Stimulated activated CD4-positive, alpha-beta T cell treated with anti-CD3 and anti-CD28 coated beads, Interleukin-1b, Interleukin-23, amount 100 ng/mL, for 1 hour (primary cell): ENCODE results near the gene TERC.
"Not testable (repeated sequence)": the region's sequence is repeated elsewhere in the genome, so short reads cannot be mapped to it uniquely, and the experiment has no call there.

Experiments
- DNase-seq, 2 donors: peaks; one replicate each; pipeline ENCODE4 v3.0.0-alpha.2; 2020; ENCODE audit warnings: low read depth in 2 of 2

Gene TERC

DNA sequence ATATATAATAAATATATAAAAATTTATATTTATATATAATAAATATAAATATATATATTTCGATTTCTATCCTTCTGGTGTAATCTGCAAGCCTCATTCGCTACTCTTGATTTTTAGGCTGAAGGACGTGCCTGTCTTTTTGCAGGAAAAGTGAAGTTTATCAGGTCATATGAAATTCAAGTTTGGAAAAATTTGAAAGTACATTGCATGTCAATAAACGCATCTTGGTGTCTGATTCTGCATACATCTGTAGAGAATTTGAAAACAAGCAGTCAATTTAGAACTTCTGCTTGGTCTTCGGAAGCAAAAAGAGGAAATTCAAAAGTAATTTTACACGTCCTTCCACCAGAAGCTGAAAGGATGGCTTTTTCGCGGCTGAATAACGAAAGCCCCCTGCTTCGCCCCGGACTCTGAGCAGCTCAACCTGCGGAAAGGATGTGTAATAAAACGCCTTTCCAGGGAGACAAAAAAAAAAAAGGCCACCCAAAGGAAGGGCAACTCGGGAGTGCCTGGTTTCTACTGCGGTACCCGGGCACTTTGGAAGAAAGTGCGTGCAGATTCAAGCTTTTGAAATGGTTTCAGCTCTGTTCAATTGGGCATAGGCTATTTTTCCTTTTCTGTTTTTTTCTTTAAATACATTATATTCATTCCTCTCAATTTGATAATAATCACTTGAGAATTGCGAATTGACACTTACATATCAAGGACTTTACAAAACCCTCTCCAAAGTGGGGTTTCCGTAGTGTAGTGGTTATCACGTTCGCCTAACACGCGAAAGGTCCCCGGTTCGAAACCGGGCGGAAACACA lies 6.8 kb upstream of the TERC start:
- DNase-seq = peak in 1 of 2 donors; percentile 33

GRCh38 chr3:169769287-169770181 lies 4.7 kb upstream of the TERC start, which contains the start of gene ACTRT3:
Gene ACTRT3, minus strand, starts transcription at chr3:169769561. Its CDS starts 41 bp downstream, at chr3:169769520.
- DNase-seq = peak; percentile 27 to 41

GRCh38 chr3:169764312-169764881 lies 463 bp downstream of the TERC start:
- DNase-seq = no peak

GRCh38 chr3:169760479-169760878 lies 4.4 kb downstream of the TERC start:
- no peak for DNase-seq

GRCh38 chr3:169759256-169759655 lies 5.6 kb downstream of the TERC start:
- DNase-seq = no peak

GRCh38 chr3:169758359-169758994 lies 6.4 kb downstream of the TERC start:
- DNase-seq = no peak

- DNase-seq = no peak
These were observed 9.4 kb downstream of the TERC start for GRCh38 chr3:169755488-169755887.

DNA sequence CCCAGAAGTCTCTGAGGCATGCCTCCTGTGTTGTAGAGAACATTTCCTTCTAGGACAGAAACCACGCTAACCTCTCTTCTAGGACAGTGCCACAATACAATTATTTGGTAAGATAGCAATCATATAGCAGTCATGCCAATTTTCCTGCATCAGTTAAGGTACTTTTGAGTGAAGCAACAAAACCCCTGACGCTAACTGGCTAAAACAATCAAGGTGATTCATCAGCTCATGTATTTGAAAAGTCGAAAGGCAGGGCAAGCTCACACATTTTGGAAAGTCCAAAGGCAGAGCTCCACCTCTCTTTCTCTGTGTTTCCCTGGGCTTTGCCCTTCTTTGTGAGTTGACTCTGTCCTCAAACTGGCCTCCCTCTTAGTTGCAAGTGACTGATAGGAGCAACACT lies 10.1 kb downstream of the TERC start:
- no peak for DNase-seq

DNA sequence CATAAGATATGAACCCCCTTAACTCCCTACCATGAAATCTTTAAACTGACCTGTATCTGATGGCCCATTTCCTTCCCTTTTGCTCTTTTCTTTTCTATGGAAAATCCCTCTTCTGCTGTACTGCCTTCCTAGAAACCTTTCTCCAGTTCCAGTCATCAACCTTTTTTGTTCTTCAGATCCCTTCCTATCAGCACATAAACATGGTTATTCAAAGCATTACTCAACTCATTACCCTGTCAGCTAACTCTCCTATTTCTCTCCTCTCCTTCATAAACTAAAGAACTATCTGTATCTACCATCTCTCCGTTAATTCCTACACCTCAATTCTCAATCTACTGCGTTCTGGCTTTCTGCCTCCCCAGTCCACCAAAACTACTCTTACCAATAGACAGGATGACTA lies 13.0 kb downstream of the TERC start:
- no peak for DNase-seq

- DNase-seq = no peak
These were observed 14.2 kb downstream of the TERC start for GRCh38 chr3:169750665-169751064.

- DNase-seq = no peak
These were observed 16.2 kb downstream of the TERC start for GRCh38 chr3:169748670-169749069.

- no peak for DNase-seq
These were observed 17.9 kb downstream of the TERC start for GRCh38 chr3:169746924-169747323.

- no peak for DNase-seq
These were observed 20.4 kb downstream of the TERC start for GRCh38 chr3:169744366-169745054.

GRCh38 chr3:169739067-169739466 lies 25.8 kb downstream of the TERC start:
- DNase-seq = no peak

DNA sequence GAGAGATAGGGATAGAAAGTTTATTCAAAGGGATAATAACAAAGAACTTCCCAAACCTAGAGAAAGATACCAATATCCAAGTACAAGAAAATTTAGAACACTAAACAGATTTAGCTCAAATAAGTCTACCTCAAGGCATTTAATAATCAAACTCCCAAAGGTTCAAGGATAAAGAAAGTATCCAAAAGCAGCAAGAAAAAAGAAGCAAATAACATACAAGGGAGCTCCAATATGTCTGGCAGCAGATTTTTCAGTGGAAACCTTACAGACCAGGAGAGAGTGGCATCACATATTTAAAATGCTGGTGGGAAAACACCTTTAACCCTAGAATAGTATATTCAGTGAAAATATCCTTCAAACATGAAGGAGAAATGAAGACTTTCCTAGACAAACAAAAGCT lies 33.0 kb downstream of the TERC start:
- not testable (repeated sequence) for DNase-seq

DNA sequence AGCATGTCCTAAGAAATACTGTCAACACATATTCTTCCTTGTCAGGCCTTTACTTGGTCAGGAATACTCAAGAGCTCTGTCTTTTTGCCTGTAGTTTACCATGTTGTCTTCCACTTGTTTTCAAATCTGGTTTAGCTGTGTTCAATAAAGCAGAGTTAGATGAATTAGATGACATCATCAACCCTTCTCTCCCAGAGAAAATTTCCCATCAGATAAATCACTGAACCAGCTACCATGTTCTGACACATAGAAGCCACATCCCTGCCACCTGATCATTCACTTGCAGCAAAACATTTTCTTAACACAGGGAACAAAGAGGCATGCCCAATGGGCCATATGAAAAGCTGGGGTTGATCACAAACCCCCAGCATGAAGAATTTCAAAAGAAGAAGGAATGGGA lies 42.1 kb downstream of the TERC start:
- no peak for DNase-seq

DNA sequence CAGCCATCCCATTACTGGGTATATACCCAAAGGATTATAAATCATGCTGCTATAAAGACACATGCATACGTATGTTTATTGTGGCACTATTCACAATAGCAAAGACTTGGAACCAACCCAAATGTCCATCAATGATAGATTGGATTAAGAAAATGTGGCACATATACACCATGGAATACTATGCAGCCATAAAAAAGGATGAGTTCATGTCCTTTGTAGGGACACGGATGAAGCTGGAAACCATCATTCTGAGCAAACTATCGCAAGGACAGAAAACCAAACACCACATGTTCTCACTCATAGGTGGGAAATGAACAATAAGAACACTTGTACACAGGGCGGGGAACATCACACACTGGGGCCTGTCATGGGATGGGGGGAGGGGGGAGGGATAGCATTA lies 46.4 kb downstream of the TERC start:
- not testable (repeated sequence) for DNase-seq
